A204.1 (cell line): ENCODE results near the gene CENPN.

Experiments
- FAIRE-seq: peaks from 2 replicates; lab custom pipeline; 2012; peaks lifted over from hg19 to GRCh38; lab: Jason Lieb, UNC

Gene CENPN

GRCh38 chr16:80991792-80992430, 15.1 kb upstream of the CENPN start:
- FAIRE-seq = no peak

GRCh38 chr16:80992676-80993293, 14.2 kb upstream of the CENPN start:
- no peak for FAIRE-seq

GRCh38 chr16:80993307-80993706, 13.7 kb upstream of the CENPN start:
- FAIRE-seq = no peak

GRCh38 chr16:80993834-80994233, 13.2 kb upstream of the CENPN start:
- FAIRE-seq = no peak

GRCh38 chr16:80994451-80994850, 12.6 kb upstream of the CENPN start:
- no peak for FAIRE-seq

- no peak for FAIRE-seq
Observed at GRCh38 chr16:80996688-80997138, 10.3 kb upstream of the CENPN start.

GRCh38 chr16:80997139-80997798, 9.7 kb upstream of the CENPN start:
- no peak for FAIRE-seq

- no peak for FAIRE-seq
Observed at GRCh38 chr16:80997964-80998620, 8.9 kb upstream of the CENPN start.

- FAIRE-seq = no peak
Observed at GRCh38 chr16:81000873-81001272, 6.1 kb upstream of the CENPN start.

- FAIRE-seq = no peak
Observed at GRCh38 chr16:81001330-81001729, 5.7 kb upstream of the CENPN start.

- no peak for FAIRE-seq
Observed at GRCh38 chr16:81003064-81003463, 4.0 kb upstream of the CENPN start.

GRCh38 chr16:81003610-81004460, 3.2 kb upstream of the CENPN start:
- FAIRE-seq = no peak

GRCh38 chr16:81004646-81005353, 2.2 kb upstream of the CENPN start:
- peak; percentile 80 for FAIRE-seq

GRCh38 chr16:81005610-81006161, 1.3 kb upstream of the CENPN start:
- no peak for FAIRE-seq

- no peak for FAIRE-seq
Observed at GRCh38 chr16:81006211-81006812, 702 bp upstream of the CENPN start.

- FAIRE-seq = no peak
Observed at GRCh38 chr16:81008505-81008789, 1.4 kb downstream of the CENPN start.

- FAIRE-seq = no peak
Observed at GRCh38 chr16:81012974-81013373, 6.0 kb downstream of the CENPN start.

GRCh38 chr16:81014672-81015071, 7.7 kb downstream of the CENPN start:
- no peak for FAIRE-seq

GRCh38 chr16:81018496-81018895, 11.5 kb downstream of the CENPN start:
- FAIRE-seq = no peak

- FAIRE-seq = no peak
Observed at GRCh38 chr16:81026429-81026828, 19.4 kb downstream of the CENPN start.
